IMR-90 (cell line): ENCODE data around the gene SLC41A1. TPM values are rescaled to one million over a fixed set of nuclear protein-coding genes. Genes with fewer than 3 reads are reported as not detected.

Source experiments
- ATAC-seq: fragments of 200-7000 bp; cut with Tn5 transposase; 2 replicates; pipeline ENCODE4 v1.9.1; 2020; ENCODE audit warnings: low read depth, mild to moderate bottlenecking, moderate library complexity
- BruUV-seq: library from RNA; stranded (reverse); fragments of 400-500 nt; replicated peaks from 2 replicates; lab custom pipeline; 2021; lab: Mats Ljungman, UMichigan
- CTCF ChIA-PET: fragments of 300-600 bp; formaldehyde crosslinking; extraction: SDS; loops from one replicate; lab custom pipeline; 2021; ENCODE audit warnings: antibody characterized with exemption; lab: Yijun Ruan, JAX
- POLR2A ChIA-PET: fragments of 300-600 bp; sonication (Branson Sonifier 250); formaldehyde crosslinking; loops from one replicate; lab custom pipeline; 2022; ENCODE audit warnings: antibody characterized with exemption; ENCODE audit not compliant: unreplicated experiment; lab: Charles Lee
- DNase-seq: peaks from one replicate; pipeline ENCODE4 v3.0.0; 2013
- H2AFZ ChIP-seq: replicated peaks from 2 replicates; pipeline ENCODE3; 2013; ENCODE audit warnings: low read length, mild to moderate bottlenecking; ENCODE audit not compliant: poor library complexity
- H2AK5ac ChIP-seq: 2 replicates; pipeline ENCODE4 v1.6.1; 2013; ENCODE audit warnings: low read depth, low read length, inconsistent platforms
- H2AK9ac ChIP-seq: replicated peaks from 2 replicates; pipeline ENCODE3; 2013; ENCODE audit warnings: mild to moderate bottlenecking, low read depth, low read length, moderate library complexity; ENCODE audit not compliant: poor library complexity
- H2BK120ac ChIP-seq: 2 replicates; pipeline ENCODE4 v1.6.1; 2013; ENCODE audit warnings: low read depth, low read length, inconsistent platforms
- H2BK15ac ChIP-seq: 3 replicates; pipeline ENCODE4 v1.6.1; 2013; ENCODE audit warnings: low read depth, low read length, inconsistent platforms
- H2BK20ac ChIP-seq: 2 replicates; pipeline ENCODE4 v1.6.1; 2013; ENCODE audit warnings: low read depth, mild to moderate bottlenecking, inconsistent platforms, low read length, moderate library complexity
- H2BK5ac ChIP-seq: 2 replicates; pipeline ENCODE4 v1.6.1; 2013; ENCODE audit warnings: mild to moderate bottlenecking, low read depth, low read length, inconsistent platforms; ENCODE audit not compliant: poor library complexity, severe bottlenecking
- H3K14ac ChIP-seq: replicated peaks from 2 replicates; pipeline ENCODE4 v1.6.1; 2013; ENCODE audit warnings: low read depth, low read length, inconsistent platforms
- H3K18ac ChIP-seq: 2 replicates; pipeline ENCODE4 v1.6.1; 2013; ENCODE audit warnings: low read depth, low read length, control low read depth
- H3K23ac ChIP-seq: 2 replicates; pipeline ENCODE4 v1.6.1; 2013; ENCODE audit warnings: low read depth, low read length, inconsistent platforms
- H3K27ac ChIP-seq: 2 replicates; pipeline ENCODE4 v1.5.1; 2013; ENCODE audit warnings: mild to moderate bottlenecking, control low read depth, low read length; ENCODE audit not compliant: insufficient read depth
- H3K27me3 ChIP-seq: 2 replicates; pipeline ENCODE4 v1.6.1; 2013; ENCODE audit warnings: low read length; ENCODE audit not compliant: control insufficient read depth, insufficient read depth
- H3K36me3 ChIP-seq: 2 replicates; pipeline ENCODE4 v1.6.1; 2013; ENCODE audit warnings: low read length, mixed read lengths; ENCODE audit not compliant: control insufficient read depth, insufficient read depth
- H3K4ac ChIP-seq: 2 replicates; pipeline ENCODE4 v1.6.1; 2013; ENCODE audit warnings: low read depth, low read length, inconsistent platforms
- H3K4me1 ChIP-seq: 2 replicates; pipeline ENCODE4 v1.6.1; 2013; ENCODE audit warnings: low read length, mixed read lengths; ENCODE audit not compliant: control insufficient read depth, insufficient read depth
- H3K4me2 ChIP-seq: 2 replicates; pipeline ENCODE4 v1.6.1; 2013; ENCODE audit warnings: low read depth, mild to moderate bottlenecking, control low read depth, low read length, moderate library complexity
- H3K4me3 ChIP-seq: 2 replicates; pipeline ENCODE4 v1.5.1; 2013; ENCODE audit warnings: low read depth, mild to moderate bottlenecking, control low read depth, low read length, moderate library complexity; ENCODE audit not compliant: insufficient read depth
- H3K56ac ChIP-seq: 2 replicates; pipeline ENCODE4 v1.6.1; 2013; ENCODE audit warnings: low read length, inconsistent platforms; ENCODE audit not compliant: insufficient read depth; ENCODE audit errors: extremely low read depth
- H3K79me1 ChIP-seq, 2 experiments: 2 replicates each; pipeline ENCODE4 v1.6.1; 2013; ENCODE audit warnings: low read length in 2 of 2, inconsistent platforms in 1 of 2, low read depth in 1 of 2
- H3K9ac ChIP-seq: 2 replicates; pipeline ENCODE4 v1.6.1; 2013; ENCODE audit warnings: low read depth, low read length, control low read depth
- H3K9me1 ChIP-seq: 2 replicates; pipeline ENCODE4 v1.6.1; 2013; ENCODE audit warnings: low read length, inconsistent platforms; ENCODE audit not compliant: insufficient read depth
- H3K9me3 ChIP-seq: 2 replicates; pipeline ENCODE4 v1.6.1; 2013; ENCODE audit warnings: low read length; ENCODE audit not compliant: control insufficient read depth, insufficient read depth
- H4K20me1 ChIP-seq: 2 replicates; pipeline ENCODE4 v1.6.1; 2013; ENCODE audit warnings: low read length, inconsistent platforms; ENCODE audit not compliant: insufficient read depth
- H4K5ac ChIP-seq: 2 replicates; pipeline ENCODE4 v1.6.1; 2013; ENCODE audit warnings: mild to moderate bottlenecking, low read depth, low read length, control low read depth
- H4K8ac ChIP-seq, 2 experiments: 2 replicates each; pipeline ENCODE4 v1.6.1; 2013; ENCODE audit warnings: low read depth in 2 of 2, low read length in 2 of 2, control low read depth in 1 of 2, inconsistent platforms in 1 of 2
- H4K91ac ChIP-seq: 2 replicates; pipeline ENCODE4 v1.6.1; 2013; ENCODE audit warnings: low read depth, low read length, inconsistent platforms; ENCODE audit not compliant: insufficient read depth
- BHLHE40 ChIP-seq: fragments of 150-350 bp; IDR thresholded peaks from 2 replicates; pipeline ENCODE4 v1.6.1; 2016; ENCODE audit warnings: mild to moderate bottlenecking, low read depth, low read length
- CEBPB ChIP-seq: IDR thresholded peaks from 2 replicates; pipeline ENCODE4 v1.6.1; 2012; ENCODE audit warnings: low read depth, low read length, improper control_type of control experiment
- CHD1 ChIP-seq: IDR thresholded peaks from 2 replicates; pipeline ENCODE4 v1.6.1; 2012; ENCODE audit warnings: low read depth, low read length, improper control_type of control experiment
- CTCF ChIP-seq: conservative IDR thresholded peaks from 2 replicates; pipeline ENCODE4 v1.5.1; 2012; ENCODE audit warnings: mild to moderate bottlenecking, low read depth, low read length, improper control_type of control experiment
- MAFK ChIP-seq: IDR thresholded peaks from 2 replicates; pipeline ENCODE4 v1.6.1; 2012; ENCODE audit warnings: low read depth, low read length, improper control_type of control experiment
- POLR2A ChIP-seq: IDR thresholded peaks from 2 replicates; pipeline ENCODE4 v1.6.1; 2012; ENCODE audit warnings: mild to moderate bottlenecking, low read depth, low read length
- RAD21 ChIP-seq: IDR thresholded peaks from 2 replicates; pipeline ENCODE4 v1.6.1; 2012; ENCODE audit warnings: low read length, improper control_type of control experiment
- RFX5 ChIP-seq: IDR thresholded peaks from 2 replicates; pipeline ENCODE4 v1.8.0; 2012; ENCODE audit warnings: low read depth, mild to moderate bottlenecking, low read length, moderate library complexity
- WGBS, 2 experiments: methylation state at CpG; one replicate each; pipeline versions ENCODE4 v1.1.5 to v1.1.7; 2013; ENCODE audit warnings: missing lambda C conversion rate in 2 of 2; ENCODE audit not compliant: insufficient read length in 1 of 2; ENCODE audit errors: extremely low coverage in 2 of 2; 5-methylcytosine and 5-hydroxymethylcytosine counted together
- dilution Hi-C: fragments of 300-500 bp; cut with HindIII; formaldehyde crosslinking; loops from one replicate; pipeline ENCODE4 v1.14.3; 2018; ENCODE audit warnings: low sequenced_read_pairs; ENCODE audit not compliant: unreplicated experiment
- in situ Hi-C: fragments of 300-500 bp; cut with MboI; formaldehyde crosslinking; loops from 3 replicates; pipeline ENCODE4 v1.14.3; 2019; ENCODE audit warnings: low sequenced_read_pairs, inconsistent platforms, mixed read lengths
- intact Hi-C: fragments of 100-400 bp; cut with micrococcal nuclease; formaldehyde crosslinking; loops from 2 replicates; pipeline ENCODE4 v1.10.0; 2022
- polyA plus RNA-seq, 3 experiments: library from polyadenylated mRNA; depleted of rRNA; stranded (reverse); fragments of >200 nt; gene quantifications; 2 replicates each; pipeline ENCODE4 v1.2.3, GENCODE V29; 2012; ENCODE audit warnings: low replicate concordance in 1 of 3
- total RNA-seq: library from RNA; depleted of rRNA; stranded (reverse); fragments of >200 nt; gene quantifications from 2 replicates; pipeline ENCODE4 v1.2.3, GENCODE V29; 2012

SLC41A1 gene
- total and polyA plus RNA-seq, 2 of the 4 experiments (the other 2 are of a cell fraction), result 6.3 to 26.3 TPM

GRCh38 chr1:205797168-205797567 is 15.8 kb downstream of the SLC41A1 start:
- H2AK5ac ChIP-seq, result no peak overlapping the region
- H3K4me1 ChIP-seq, result no peaks in the 10 kb centered on the region
- WGBS, 2 experiments, result no CpG with 5 or more reads among the region's 2 CpGs
- H3K9me3 ChIP-seq, result no peaks in the 10 kb centered on the region
- ChIA-PET CTCF (no interaction called here), POLR2A (no interaction called here)
- ATAC-seq, result no peak
- intact Hi-C loops (no loop called here), in situ Hi-C loops (loop anchor here (10.0 kb wide), 1 partner anchor 308 kb away; no protein-coding TSS in a partner anchor), dilution Hi-C loops (no loop called here)
- no peak overlapping the region for H3K18ac ChIP-seq
- H2BK20ac ChIP-seq, result no peak overlapping the region
- no peaks in the 10 kb centered on the region for H3K27me3 ChIP-seq
- H3K36me3 ChIP-seq, result peaks cover 59% of the 10 kb centered on the region
- no peaks in the 10 kb centered on the region for H3K9me1 ChIP-seq
- no peak overlapping the region for H4K91ac ChIP-seq
- DNase-seq, result no peak
- H3K4me3 ChIP-seq, result no peak overlapping the region
- no peak overlapping the region for H3K14ac ChIP-seq
- H2BK15ac ChIP-seq, result no peak overlapping the region
- BruUV-seq, result no TSS peak
- H3K9ac ChIP-seq, result no peak overlapping the region
- no peak overlapping the region for H2BK120ac ChIP-seq
- H3K79me1 ChIP-seq, result no peaks in the 10 kb centered on the region
- no peak overlapping the region for H3K4me2 ChIP-seq
- no peak overlapping the region for H4K8ac ChIP-seq
- no peak overlapping the region for H2AFZ ChIP-seq
- H3K4ac ChIP-seq, result no peak overlapping the region
- TF ChIP-seq CHD1 (no peak), RAD21 (no peak), POLR2A (no peak), BHLHE40 (no peak), CTCF (no peak), CEBPB (no peak), RFX5 (no peak), MAFK (peak; percentile 71)
- no peak overlapping the region for H3K27ac ChIP-seq
- no peak overlapping the region for H3K23ac ChIP-seq
- no peak overlapping the region for H2BK5ac ChIP-seq
- H4K20me1 ChIP-seq, result no peaks in the 10 kb centered on the region
- H3K56ac ChIP-seq, result no peak overlapping the region
- H2AK9ac ChIP-seq, result peak overlapping the region; percentile 74
- no peak overlapping the region for H4K5ac ChIP-seq
